GM18907 (cell line): ENCODE measurements around the gene LYRM4.

Source experiments
- ATAC-seq: cut with Tn5 transposase; IDR thresholded peaks from one replicate; pipeline ENCODE4 v1.9.1; 2021; ENCODE audit warnings: mild to moderate bottlenecking, moderate library complexity; ENCODE audit not compliant: unreplicated experiment

LYRM4 gene

GRCh38 chr6:5150551-5151075 lies 110.1 kb downstream of the LYRM4 start:
- ATAC-seq, result no peak

GRCh38 chr6:5149891-5150290 lies 110.9 kb downstream of the LYRM4 start:
- no peak for ATAC-seq

GRCh38 chr6:5149159-5149704 lies 111.5 kb downstream of the LYRM4 start:
- no peak for ATAC-seq

- ATAC-seq, result no peak
Observed at GRCh38 chr6:5146398-5146797, 114.4 kb downstream of the LYRM4 start.

GRCh38 chr6:5143634-5144311 lies 117.0 kb downstream of the LYRM4 start:
- no peak for ATAC-seq

- ATAC-seq, result no peak
Observed at GRCh38 chr6:5142915-5143314, 117.8 kb downstream of the LYRM4 start.

GRCh38 chr6:5142131-5142530 lies 118.6 kb downstream of the LYRM4 start:
- no peak for ATAC-seq

- no peak for ATAC-seq
Observed at GRCh38 chr6:5141046-5141445, 119.7 kb downstream of the LYRM4 start.

GRCh38 chr6:5139828-5140771 lies 120.7 kb downstream of the LYRM4 start:
- ATAC-seq, result peak; percentile 44

- no peak for ATAC-seq
Observed at GRCh38 chr6:5138995-5139827, 121.5 kb downstream of the LYRM4 start.

GRCh38 chr6:5136851-5137250 lies 123.9 kb downstream of the LYRM4 start:
- ATAC-seq, result no peak

GRCh38 chr6:5135788-5136376 lies 124.9 kb downstream of the LYRM4 start:
- peak; percentile 37 for ATAC-seq

- no peak for ATAC-seq
Observed at GRCh38 chr6:5133943-5134342, 126.8 kb downstream of the LYRM4 start.

GRCh38 chr6:5132731-5133130 lies 128.0 kb downstream of the LYRM4 start:
- ATAC-seq, result peak; percentile 86

GRCh38 chr6:5130135-5130866 lies 130.4 kb downstream of the LYRM4 start:
- ATAC-seq, result no peak

- ATAC-seq, result no peak
Observed at GRCh38 chr6:5128351-5128750, 132.4 kb downstream of the LYRM4 start.

GRCh38 chr6:5127106-5127687 lies 133.6 kb downstream of the LYRM4 start:
- no peak for ATAC-seq

- no peak for ATAC-seq
Observed at GRCh38 chr6:5126214-5126613, 134.5 kb downstream of the LYRM4 start.
